OCI-LY3 (cell line): ENCODE results near the gene IL17REL.
A peak's percentile ranks its signal among the peaks of the same experiment; 100 is the strongest.

Experiments
- H2AFZ ChIP-seq: fragments of 200-600, 300-600 bp; shearing (Covaris generic); 2 replicates; pipeline ENCODE4 v1.6.0; 2014; ENCODE audit warnings: antibody characterized with exemption, low read depth, low read length
- H3K27ac ChIP-seq: fragments of 200-600, 300-600 bp; sonication (generic); 2 replicates; pipeline ENCODE4 v1.5.1; 2014; ENCODE audit warnings: mild to moderate bottlenecking, low read length, moderate library complexity, mixed read lengths
- H3K27me3 ChIP-seq: fragments of 200-600, 300-600 bp; sonication (generic); 2 replicates; pipeline ENCODE4 v1.6.1; 2014; ENCODE audit warnings: low read depth, low read length, mixed read lengths
- H3K36me3 ChIP-seq: fragments of 200-600, 300-600 bp; sonication (generic); replicated peaks from 2 replicates; pipeline ENCODE3; 2014; ENCODE audit warnings: low read depth, low read length, mixed read lengths
- H3K4me1 ChIP-seq: fragments of 300-600, 200-600 bp; sonication (generic); 2 replicates; pipeline ENCODE4 v1.6.1; 2014; ENCODE audit warnings: low read length, mixed read lengths
- H3K4me2 ChIP-seq: fragments of 200-600, 300-600 bp; sonication (generic); 2 replicates; pipeline ENCODE4 v1.6.1; 2014; ENCODE audit warnings: low read length, mixed read lengths
- H3K4me3 ChIP-seq: fragments of 300-600, 200-600 bp; sonication (generic); 2 replicates; pipeline ENCODE4 v1.5.1; 2014; ENCODE audit warnings: antibody characterized with exemption, mild to moderate bottlenecking, low read length, moderate library complexity
- H3K79me2 ChIP-seq: fragments of 300-600, 200-600 bp; shearing (Covaris generic); 2 replicates; pipeline ENCODE4 v1.6.1; 2014; ENCODE audit warnings: mild to moderate bottlenecking, low read length, mixed read lengths
- H3K9ac ChIP-seq: fragments of 300-600, 200-600 bp; shearing (Covaris generic); 2 replicates; pipeline ENCODE4 v1.6.0; 2014; ENCODE audit warnings: mild to moderate bottlenecking, low read length, moderate library complexity
- H3K9me3 ChIP-seq: fragments of 200-600, 300-600 bp; shearing (Covaris generic); 2 replicates; pipeline ENCODE4 v1.6.1; 2014; ENCODE audit warnings: low read length, mixed read lengths; ENCODE audit not compliant: insufficient read depth
- H4K20me1 ChIP-seq: fragments of 200-600, 300-600 bp; sonication (generic); 2 replicates; pipeline ENCODE4 v1.6.1; 2016; ENCODE audit warnings: low read length, mixed read lengths; ENCODE audit not compliant: insufficient read depth
- EZH2phosphoT487 ChIP-seq: fragments of 200-600 bp; shearing (Covaris generic); IDR thresholded peaks from 2 replicates; pipeline ENCODE4 v1.6.1; 2018; ENCODE audit warnings: antibody characterized with exemption, mixed run types, low read depth
- TF ChIP-seq, protein P1 (sequence below): fragments of 200-600, 300-600 bp; sonication (generic); IDR thresholded peaks from 2 replicates; pipeline ENCODE4 v1.5.1; 2014; ENCODE audit warnings: antibody characterized with exemption, low read length, low read depth

The IL17REL gene

DNA sequence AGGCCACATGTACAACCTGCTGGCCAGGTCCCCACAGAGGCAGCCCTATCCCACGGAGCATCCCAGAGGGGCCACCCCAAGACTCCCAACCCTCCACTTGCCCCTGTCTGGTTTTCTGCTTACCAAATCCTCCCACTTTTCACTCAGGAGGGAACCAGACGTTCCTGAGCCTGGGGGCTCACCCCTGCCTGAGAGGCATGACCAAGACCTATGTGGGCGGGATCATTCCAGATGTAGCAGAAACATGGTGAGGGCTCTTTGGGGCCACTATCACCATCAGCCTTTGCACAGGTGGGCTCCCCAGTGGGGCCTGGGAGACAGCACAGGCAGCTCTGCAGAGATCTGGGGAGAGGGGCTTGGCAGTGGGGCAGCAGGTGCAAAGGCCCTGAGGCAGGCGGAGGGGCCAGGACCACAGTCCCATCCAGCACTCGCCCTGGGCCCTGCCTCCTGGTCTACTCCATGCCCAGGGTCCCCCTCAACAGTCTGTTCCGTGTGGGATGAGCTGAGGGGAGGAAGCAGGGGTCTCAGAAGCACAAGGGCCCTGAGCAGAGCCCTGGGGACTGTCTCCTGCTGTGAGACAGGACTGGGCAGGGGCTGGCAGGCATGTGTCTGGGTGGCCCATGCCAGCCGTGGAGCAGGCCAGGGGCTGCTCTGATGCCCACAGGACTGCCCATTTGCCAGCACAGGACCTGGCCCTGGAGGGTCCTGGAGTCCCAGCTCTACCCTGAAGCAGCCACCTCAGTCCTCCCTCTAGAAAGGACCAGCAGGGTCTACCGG lies 42.6 kb downstream of the IL17REL start:
- H3K9ac ChIP-seq, result no peak overlapping the region
- peaks cover 35% of the 10 kb centered on the region for H3K4me1 ChIP-seq
- peaks cover 9% of the 10 kb centered on the region for H4K20me1 ChIP-seq
- no peaks in the 10 kb centered on the region for H3K9me3 ChIP-seq
- no peaks in the 10 kb centered on the region for H3K27me3 ChIP-seq
- peak overlapping the region; percentile 48 for H3K27ac ChIP-seq
- H2AFZ ChIP-seq, result no peak overlapping the region
- H3K4me2 ChIP-seq, result peak overlapping the region; percentile 65
- H3K36me3 ChIP-seq, result no peaks in the 10 kb centered on the region
- H3K4me3 ChIP-seq, result 0 out of 2 replicates have a peak overlapping the region, but pooled peaks have one; percentile 28
- TF ChIP-seq EZH2phosphoT487, result no peak
- TF ChIP-seq, protein P1, sequence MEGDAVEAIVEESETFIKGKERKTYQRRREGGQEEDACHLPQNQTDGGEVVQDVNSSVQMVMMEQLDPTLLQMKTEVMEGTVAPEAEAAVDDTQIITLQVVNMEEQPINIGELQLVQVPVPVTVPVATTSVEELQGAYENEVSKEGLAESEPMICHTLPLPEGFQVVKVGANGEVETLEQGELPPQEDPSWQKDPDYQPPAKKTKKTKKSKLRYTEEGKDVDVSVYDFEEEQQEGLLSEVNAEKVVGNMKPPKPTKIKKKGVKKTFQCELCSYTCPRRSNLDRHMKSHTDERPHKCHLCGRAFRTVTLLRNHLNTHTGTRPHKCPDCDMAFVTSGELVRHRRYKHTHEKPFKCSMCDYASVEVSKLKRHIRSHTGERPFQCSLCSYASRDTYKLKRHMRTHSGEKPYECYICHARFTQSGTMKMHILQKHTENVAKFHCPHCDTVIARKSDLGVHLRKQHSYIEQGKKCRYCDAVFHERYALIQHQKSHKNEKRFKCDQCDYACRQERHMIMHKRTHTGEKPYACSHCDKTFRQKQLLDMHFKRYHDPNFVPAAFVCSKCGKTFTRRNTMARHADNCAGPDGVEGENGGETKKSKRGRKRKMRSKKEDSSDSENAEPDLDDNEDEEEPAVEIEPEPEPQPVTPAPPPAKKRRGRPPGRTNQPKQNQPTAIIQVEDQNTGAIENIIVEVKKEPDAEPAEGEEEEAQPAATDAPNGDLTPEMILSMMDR, result no peak
- peaks cover 13% of the 10 kb centered on the region for H3K79me2 ChIP-seq

DNA sequence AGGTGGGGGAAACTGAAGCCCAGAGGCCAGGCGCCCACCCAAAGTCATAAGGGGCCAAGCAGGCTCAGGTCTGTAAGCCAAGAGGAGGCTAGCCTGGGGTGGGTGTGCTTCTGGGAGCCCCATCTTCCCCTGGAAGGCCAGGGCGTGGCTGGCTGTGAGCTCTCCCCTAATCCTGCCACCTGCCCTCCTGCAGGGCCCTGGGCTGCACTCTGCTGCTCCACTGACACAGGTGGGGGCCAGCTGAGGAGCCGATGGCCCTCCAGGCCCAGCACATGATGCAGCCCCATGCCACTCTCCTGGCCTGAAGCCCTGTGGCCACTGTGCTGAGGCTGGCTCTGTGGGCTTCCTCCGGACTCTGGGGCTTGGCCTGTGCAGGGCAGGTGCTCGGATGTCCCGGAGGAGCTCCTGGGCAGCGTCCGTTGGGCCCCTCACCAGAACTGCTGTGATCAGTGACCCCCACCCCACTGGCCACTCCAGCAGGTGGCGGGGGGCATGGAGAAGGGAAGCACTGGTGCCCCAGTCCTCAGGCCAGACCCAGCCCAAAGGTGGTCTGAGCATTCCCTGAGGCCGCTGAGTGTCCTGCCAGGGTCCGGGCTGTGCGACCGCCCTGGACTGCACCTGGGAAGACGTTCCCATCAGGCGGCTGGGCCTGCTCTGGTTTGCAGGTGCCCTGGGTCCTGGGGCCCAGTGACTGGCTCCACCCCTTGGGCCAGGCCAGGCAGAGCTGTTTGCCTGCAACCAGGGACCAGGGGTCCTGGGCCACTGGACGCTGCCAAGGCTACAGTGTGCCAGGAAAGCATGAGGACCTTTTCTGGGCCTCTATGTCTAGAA lies 43.5 kb downstream of the IL17REL start:
- Histone ChIP-seq H2AFZ (no peak overlapping the region), H3K4me1 (peaks cover 35% of the 10 kb centered on the region), H3K4me2 (no peak overlapping the region), H3K9me3 (no peaks in the 10 kb centered on the region), H3K27ac (no peak overlapping the region), H3K79me2 (peaks cover 15% of the 10 kb centered on the region), H3K27me3 (no peaks in the 10 kb centered on the region), H3K9ac (no peak overlapping the region), H3K4me3 (no peak overlapping the region), H3K36me3 (peaks cover 2% of the 10 kb centered on the region), H4K20me1 (peaks cover 18% of the 10 kb centered on the region)
- TF ChIP-seq EZH2phosphoT487, result no peak
- TF ChIP-seq, protein P1, result no peak

DNA sequence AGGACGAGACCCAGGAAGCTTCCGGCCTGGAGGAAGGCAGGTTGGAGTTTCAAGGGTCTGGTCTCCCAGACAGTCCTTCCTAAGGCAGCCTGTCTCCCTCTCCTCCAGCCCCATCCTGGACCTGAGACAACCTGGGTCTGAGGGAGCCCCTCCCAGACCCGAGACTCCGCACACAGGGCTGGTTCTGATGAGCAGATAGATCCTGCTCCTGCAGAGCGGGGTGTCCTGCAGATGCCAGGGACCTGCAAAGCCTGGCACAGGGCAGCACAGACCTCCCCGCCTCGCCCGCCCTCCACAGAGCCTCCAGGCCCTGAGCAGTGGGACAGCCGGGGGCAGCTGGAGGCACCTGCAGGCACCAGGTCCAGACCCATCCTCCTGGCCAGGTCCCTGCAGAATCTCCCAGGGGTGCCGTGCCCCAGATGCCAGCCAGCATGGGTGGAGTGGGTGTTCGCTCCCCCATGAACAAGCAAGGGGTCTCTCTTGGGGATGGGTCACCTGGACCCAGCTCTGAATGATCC lies 44.2 kb downstream of the IL17REL start:
- H3K27ac ChIP-seq, result no peak overlapping the region
- no peak for TF ChIP-seq EZH2phosphoT487
- TF ChIP-seq, protein P1, result no peak
- peaks cover 9% of the 10 kb centered on the region for H3K36me3 ChIP-seq
- H3K4me2 ChIP-seq, result no peak overlapping the region
- H2AFZ ChIP-seq, result no peak overlapping the region
- no peak overlapping the region for H3K4me3 ChIP-seq
- H3K4me1 ChIP-seq, result peaks cover 36% of the 10 kb centered on the region
- H3K27me3 ChIP-seq, result no peaks in the 10 kb centered on the region
- no peak overlapping the region for H3K9ac ChIP-seq
- H4K20me1 ChIP-seq, result peaks cover 25% of the 10 kb centered on the region
- peaks cover 17% of the 10 kb centered on the region for H3K79me2 ChIP-seq
- no peaks in the 10 kb centered on the region for H3K9me3 ChIP-seq

DNA sequence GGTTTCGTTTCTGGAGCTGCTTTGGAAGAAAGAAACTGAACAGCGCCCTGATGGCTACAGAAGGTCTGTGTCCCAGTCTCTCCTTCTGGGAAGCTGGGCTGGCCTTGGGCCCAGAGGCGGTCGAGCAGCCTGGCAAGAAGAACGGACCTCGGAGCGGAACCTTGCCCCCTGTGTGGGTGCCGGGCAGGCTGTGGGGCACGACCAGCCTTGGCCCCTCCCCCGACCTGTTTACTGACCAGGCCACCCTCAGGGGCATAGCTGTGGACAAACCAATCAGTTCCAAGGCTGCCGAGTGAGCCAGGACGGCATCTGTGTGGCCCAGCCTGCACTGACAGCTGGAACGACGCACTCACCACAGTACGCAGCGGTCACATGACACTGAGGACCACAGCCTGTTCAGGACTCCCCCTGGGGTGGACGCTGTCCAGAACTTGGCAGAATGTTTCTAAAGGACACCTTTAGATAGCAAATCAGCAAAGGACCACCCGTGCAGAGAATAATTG lies 44.8 kb downstream of the IL17REL start:
- H3K9me3 ChIP-seq, result no peaks in the 10 kb centered on the region
- no peak overlapping the region for H2AFZ ChIP-seq
- peaks cover 31% of the 10 kb centered on the region for H4K20me1 ChIP-seq
- no peak overlapping the region for H3K27ac ChIP-seq
- peaks cover 15% of the 10 kb centered on the region for H3K36me3 ChIP-seq
- H3K4me3 ChIP-seq, result no peak overlapping the region
- H3K4me1 ChIP-seq, result peaks cover 36% of the 10 kb centered on the region
- TF ChIP-seq EZH2phosphoT487, result no peak
- peaks cover 17% of the 10 kb centered on the region for H3K79me2 ChIP-seq
- no peak overlapping the region for H3K4me2 ChIP-seq
- no peak overlapping the region for H3K9ac ChIP-seq
- H3K27me3 ChIP-seq, result no peaks in the 10 kb centered on the region
